Measurements from ENCODE around the gene DDN.

Gene DDN

DNA sequence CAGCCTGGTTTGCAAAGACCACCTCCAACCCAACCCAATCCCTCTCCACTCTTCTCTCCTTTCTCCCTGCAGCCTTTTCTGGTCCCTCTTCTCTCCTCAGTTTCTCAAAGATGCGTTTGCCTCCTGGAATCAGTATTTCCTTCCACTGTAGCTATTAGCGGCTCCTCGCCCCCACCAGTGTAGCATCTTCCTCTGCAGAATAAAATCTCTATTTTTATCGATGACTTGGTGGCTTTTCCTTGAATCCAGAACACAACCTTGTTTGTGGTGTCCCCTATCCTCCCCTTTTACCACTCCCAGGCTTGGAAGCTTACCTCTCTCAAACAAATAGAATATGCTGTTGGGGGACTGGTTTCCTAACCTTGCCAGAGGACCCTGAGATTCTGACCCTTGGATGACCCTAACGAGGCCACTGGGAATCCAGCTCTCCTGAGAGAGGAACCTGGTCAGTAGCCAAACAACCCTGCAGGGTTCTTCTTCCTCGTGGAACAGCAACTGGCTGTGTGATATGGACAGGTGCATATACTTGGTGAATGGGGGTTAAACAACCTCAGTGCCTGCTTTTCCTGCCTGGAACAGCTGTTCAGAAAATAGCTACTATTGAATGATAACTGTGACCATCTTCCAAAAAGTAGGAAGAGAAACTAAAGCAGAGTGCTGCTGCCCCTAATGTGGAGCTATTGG lies 16.6 kb downstream of the DDN start:
- TF ChIP-seq, protein P1, sequence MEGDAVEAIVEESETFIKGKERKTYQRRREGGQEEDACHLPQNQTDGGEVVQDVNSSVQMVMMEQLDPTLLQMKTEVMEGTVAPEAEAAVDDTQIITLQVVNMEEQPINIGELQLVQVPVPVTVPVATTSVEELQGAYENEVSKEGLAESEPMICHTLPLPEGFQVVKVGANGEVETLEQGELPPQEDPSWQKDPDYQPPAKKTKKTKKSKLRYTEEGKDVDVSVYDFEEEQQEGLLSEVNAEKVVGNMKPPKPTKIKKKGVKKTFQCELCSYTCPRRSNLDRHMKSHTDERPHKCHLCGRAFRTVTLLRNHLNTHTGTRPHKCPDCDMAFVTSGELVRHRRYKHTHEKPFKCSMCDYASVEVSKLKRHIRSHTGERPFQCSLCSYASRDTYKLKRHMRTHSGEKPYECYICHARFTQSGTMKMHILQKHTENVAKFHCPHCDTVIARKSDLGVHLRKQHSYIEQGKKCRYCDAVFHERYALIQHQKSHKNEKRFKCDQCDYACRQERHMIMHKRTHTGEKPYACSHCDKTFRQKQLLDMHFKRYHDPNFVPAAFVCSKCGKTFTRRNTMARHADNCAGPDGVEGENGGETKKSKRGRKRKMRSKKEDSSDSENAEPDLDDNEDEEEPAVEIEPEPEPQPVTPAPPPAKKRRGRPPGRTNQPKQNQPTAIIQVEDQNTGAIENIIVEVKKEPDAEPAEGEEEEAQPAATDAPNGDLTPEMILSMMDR (IDR thresholded peaks at IDR 0.05; ENCODE audit: control extremely low read depth, extremely low read depth, low read depth, missing control alignments), result no peak
- ChIA-PET CTCF (interaction anchor here (1.2 to 16.4 kb wide), 10 partner anchors 15 to 130 kb away, joined by 3 to 417 read pairs (median 12); partner anchors contain the start of genes ARF3, DDN, FKBP11 and WNT10B), POLR2A (interaction anchor here (0.6 kb wide), 1 partner anchor 107 kb away, joined by 7 read pairs; no protein-coding TSS in a partner anchor)
- no peak for DNase-seq (ENCODE audit: extremely low spot score)

DNA sequence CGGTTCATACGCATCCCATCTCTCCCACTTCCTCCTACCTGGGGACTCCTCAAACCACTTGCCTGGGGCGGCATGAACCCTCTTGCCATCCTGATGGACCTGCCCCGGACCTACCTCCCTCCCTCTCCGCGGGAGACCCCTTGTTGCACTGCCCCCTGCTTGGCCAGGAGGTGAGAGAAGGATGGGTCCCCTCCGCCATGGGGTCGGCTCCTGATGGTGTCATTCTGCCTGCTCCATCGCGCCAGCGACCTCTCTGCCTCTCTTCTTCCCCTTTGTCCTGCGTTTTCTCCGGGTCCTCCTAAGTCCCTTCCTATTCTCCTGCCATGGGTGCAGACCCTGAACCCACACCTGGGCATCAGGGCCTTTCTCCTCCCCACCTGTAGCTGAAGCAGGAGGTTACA lies 17.4 kb downstream of the DDN start:
- POLR2A ChIA-PET, result no interaction called here
- CTCF ChIA-PET, result interaction anchor here (1.2 to 16.4 kb wide), 7 partner anchors 14 to 129 kb away, joined by 3 to 417 read pairs (median 19); partner anchors contain the start of genes DDN, FKBP11 and WNT10B
- TF ChIP-seq, protein P1 (IDR thresholded peaks at IDR 0.05; ENCODE audit: control extremely low read depth, extremely low read depth, low read depth, missing control alignments), result no peak
- DNase-seq (ENCODE audit: extremely low spot score), result no peak

DNA sequence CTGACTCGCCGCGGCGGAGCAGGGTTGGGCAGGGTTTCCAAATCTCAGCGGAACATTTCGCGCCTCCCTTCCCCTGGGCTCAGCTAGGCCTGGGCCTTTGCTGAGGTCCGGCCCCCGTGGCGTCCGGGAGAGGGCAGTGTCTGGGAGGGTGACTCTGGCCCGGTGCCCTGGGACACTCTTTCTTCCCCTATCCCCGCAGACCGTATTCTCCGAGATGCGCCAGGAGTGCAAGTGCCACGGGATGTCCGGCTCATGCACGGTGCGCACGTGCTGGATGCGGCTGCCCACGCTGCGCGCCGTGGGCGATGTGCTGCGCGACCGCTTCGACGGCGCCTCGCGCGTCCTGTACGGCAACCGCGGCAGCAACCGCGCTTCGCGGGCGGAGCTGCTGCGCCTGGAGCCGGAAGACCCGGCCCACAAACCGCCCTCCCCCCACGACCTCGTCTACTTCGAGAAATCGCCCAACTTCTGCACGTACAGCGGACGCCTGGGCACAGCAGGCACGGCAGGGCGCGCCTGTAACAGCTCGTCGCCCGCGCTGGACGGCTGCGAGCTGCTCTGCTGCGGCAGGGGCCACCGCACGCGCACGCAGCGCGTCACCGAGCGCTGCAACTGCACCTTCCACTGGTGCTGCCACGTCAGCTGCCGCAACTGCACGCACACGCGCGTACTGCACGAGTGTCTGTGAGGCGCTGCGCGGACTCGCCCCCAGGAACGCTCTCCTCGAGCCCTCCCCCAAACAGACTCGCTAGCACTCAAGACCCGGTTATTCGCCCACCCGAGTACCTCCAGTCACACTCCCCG lies 18.0 kb downstream of the DDN start:
- TF ChIP-seq, protein P1 (IDR thresholded peaks at IDR 0.05; ENCODE audit: control extremely low read depth, extremely low read depth, low read depth, missing control alignments), result peak; percentile 30
- CTCF ChIA-PET, result interaction anchor here (3.7 to 16.4 kb wide), 6 partner anchors 6 to 128 kb away, joined by 15 to 417 read pairs (median 74); partner anchors contain the start of genes DDN, FKBP11 and WNT10B
- peak; percentile 49 for DNase-seq (ENCODE audit: extremely low spot score)
- POLR2A ChIA-PET, result interaction anchor here (1.0 to 1.4 kb wide), 2 partner anchors 18 to 116 kb away, joined by 4 read pairs; partner anchors contain the start of genes DDN and RND1

DNA sequence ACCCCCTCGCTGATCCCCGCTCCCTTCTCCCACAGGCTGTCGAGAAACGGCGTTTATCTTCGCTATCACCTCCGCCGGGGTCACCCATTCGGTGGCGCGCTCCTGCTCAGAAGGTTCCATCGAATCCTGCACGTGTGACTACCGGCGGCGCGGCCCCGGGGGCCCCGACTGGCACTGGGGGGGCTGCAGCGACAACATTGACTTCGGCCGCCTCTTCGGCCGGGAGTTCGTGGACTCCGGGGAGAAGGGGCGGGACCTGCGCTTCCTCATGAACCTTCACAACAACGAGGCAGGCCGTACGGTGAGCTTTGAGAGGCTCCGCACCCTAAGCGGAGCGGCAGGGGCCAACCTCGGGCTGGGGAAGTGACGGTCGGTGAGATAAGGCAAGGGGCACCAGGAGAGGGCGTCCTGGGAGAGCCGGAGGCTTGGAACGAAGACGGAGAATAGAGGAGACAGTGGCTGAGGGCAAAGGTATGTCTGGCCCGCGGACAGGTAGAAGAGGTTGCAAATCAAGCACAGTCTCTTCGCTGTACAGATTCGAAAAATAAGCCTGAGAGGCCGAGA lies 18.7 kb downstream of the DDN start:
- peak; percentile 47 for DNase-seq (ENCODE audit: extremely low spot score)
- ChIA-PET CTCF (interaction anchor here (1.4 to 16.4 kb wide), 7 partner anchors 6 to 128 kb away, joined by 3 to 417 read pairs (median 40); partner anchors contain the start of genes DDN, DDX23, FKBP11 and WNT10B), POLR2A (interaction anchor here (1.0 to 1.4 kb wide), 2 partner anchors 19 to 115 kb away, joined by 4 read pairs; partner anchors contain the start of genes DDN and RND1)
- TF ChIP-seq, protein P1 (IDR thresholded peaks at IDR 0.05; ENCODE audit: control extremely low read depth, extremely low read depth, low read depth, missing control alignments), result no peak

DNA sequence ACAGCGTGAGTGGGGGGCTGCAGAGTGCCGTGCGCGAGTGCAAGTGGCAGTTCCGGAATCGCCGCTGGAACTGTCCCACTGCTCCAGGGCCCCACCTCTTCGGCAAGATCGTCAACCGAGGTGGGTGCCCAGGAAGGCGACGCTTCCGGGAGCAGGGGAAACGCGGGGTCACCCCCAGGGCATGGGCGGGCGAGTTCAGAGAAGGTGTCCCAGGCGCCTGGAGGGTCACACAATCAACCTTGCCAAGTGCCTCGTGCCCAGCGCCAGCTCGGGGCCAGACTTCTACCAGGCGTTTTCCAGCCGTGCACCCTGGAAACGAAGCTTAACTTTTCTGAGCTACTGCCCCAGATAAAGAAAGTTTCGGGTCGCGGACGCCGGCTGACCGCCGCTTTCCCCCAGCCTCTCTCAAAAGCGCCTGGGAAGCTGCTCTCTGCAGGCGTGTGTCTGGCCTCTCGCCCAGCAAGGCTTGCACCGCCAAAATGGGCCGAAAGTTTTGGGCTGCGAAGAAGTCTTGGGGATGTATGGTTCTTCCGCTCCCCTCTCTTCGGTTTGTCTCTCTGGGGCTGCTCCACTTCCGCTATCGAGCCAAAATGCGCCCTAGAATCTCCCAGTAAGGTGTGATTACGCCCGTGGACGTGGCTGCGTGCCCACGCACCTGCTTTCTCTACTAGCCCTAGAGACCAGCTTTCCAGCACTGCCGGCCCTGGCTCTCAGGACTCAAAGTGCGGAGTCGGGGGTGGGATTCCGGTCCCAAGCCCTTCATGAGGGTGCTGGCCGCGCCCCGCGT lies 19.4 kb downstream of the DDN start:
- TF ChIP-seq, protein P1 (IDR thresholded peaks at IDR 0.05; ENCODE audit: control extremely low read depth, extremely low read depth, low read depth, missing control alignments), result no peak
- ChIA-PET CTCF (interaction anchor here (1.3 to 16.4 kb wide), 11 partner anchors 7 to 127 kb away, joined by 3 to 417 read pairs (median 23); partner anchors contain the start of genes DDN, DDX23, FKBP11 and WNT10B), POLR2A (interaction anchor here (0.7 to 1.4 kb wide), 2 partner anchors 114 to 151 kb away, joined by 3 to 4 read pairs; partner anchors contain the start of gene RND1)
- peak; percentile 55 for DNase-seq (ENCODE audit: extremely low spot score)
